Measurements from ENCODE around the gene CCL16.

The CCL16 gene

GRCh38 chr17:35972945-35973332 lies 8.4 kb downstream of the CCL16 start:
- DNase-seq = no peak
- Histone ChIP-seq H3K4me3 (ENCODE audit: low read depth, low read length) (no peak overlapping the region), H3K36me3 (no peaks in the 10 kb centered on the region), H3K27ac (no peak overlapping the region), H3K27me3 (ENCODE audit: insufficient read depth, low read depth, severe bottlenecking) (no peaks in the 10 kb centered on the region), H3K9me3 (ENCODE audit: severe bottlenecking) (no peaks in the 10 kb centered on the region)
- no peak for TF ChIP-seq CTCF (IDR thresholded peaks at IDR 0.05; ENCODE audit: low read depth, low read length)

- no peaks in the 10 kb centered on the region for H3K27me3 ChIP-seq (ENCODE audit: insufficient read depth, low read depth, severe bottlenecking)
- TF ChIP-seq CTCF (IDR thresholded peaks at IDR 0.05; ENCODE audit: low read depth, low read length) = no peak
Measured at GRCh38 chr17:35972535-35972934, 8.8 kb downstream of the CCL16 start.

GRCh38 chr17:35972066-35972465 lies 9.2 kb downstream of the CCL16 start:
- no peak for TF ChIP-seq CTCF (IDR thresholded peaks at IDR 0.05; ENCODE audit: low read depth, low read length)
- Histone ChIP-seq H3K27ac (no peak overlapping the region), H3K4me3 (ENCODE audit: low read depth, low read length) (no peak overlapping the region), H3K27me3 (ENCODE audit: insufficient read depth, low read depth, severe bottlenecking) (no peaks in the 10 kb centered on the region), H3K9me3 (ENCODE audit: severe bottlenecking) (no peaks in the 10 kb centered on the region), H3K36me3 (no peaks in the 10 kb centered on the region)
- DNase-seq = no peak

More at GRCh38 chr17:35972535-35972934, 8.8 kb downstream of the CCL16 start:
- Histone ChIP-seq H3K9me3 (ENCODE audit: severe bottlenecking) (no peaks in the 10 kb centered on the region), H3K27ac (no peak overlapping the region), H3K36me3 (no peaks in the 10 kb centered on the region), H3K4me3 (ENCODE audit: low read depth, low read length) (no peak overlapping the region)
- no peak for DNase-seq

GRCh38 chr17:35969558-35970380 lies 11.5 kb downstream of the CCL16 start:
- Histone ChIP-seq H3K4me3 (ENCODE audit: low read depth, low read length) (no peak overlapping the region), H3K27me3 (ENCODE audit: insufficient read depth, low read depth, severe bottlenecking) (no peaks in the 10 kb centered on the region), H3K9me3 (ENCODE audit: severe bottlenecking) (no peaks in the 10 kb centered on the region), H3K27ac (no peak overlapping the region), H3K36me3 (no peaks in the 10 kb centered on the region)
- peak; percentile 84 for DNase-seq
- TF ChIP-seq CTCF (IDR thresholded peaks at IDR 0.05; ENCODE audit: low read depth, low read length) = peak; percentile 76

- H3K27me3 ChIP-seq (ENCODE audit: insufficient read depth, low read depth, severe bottlenecking) = no peaks in the 10 kb centered on the region
- no peak overlapping the region for H3K27ac ChIP-seq
- no peaks in the 10 kb centered on the region for H3K9me3 ChIP-seq (ENCODE audit: severe bottlenecking)
- no peak overlapping the region for H3K4me3 ChIP-seq (ENCODE audit: low read depth, low read length)
- no peak for TF ChIP-seq CTCF (IDR thresholded peaks at IDR 0.05; ENCODE audit: low read depth, low read length)
- no peaks in the 10 kb centered on the region for H3K36me3 ChIP-seq
- no peak for DNase-seq
Measured at GRCh38 chr17:35968520-35969054, 12.7 kb downstream of the CCL16 start.
